Tibial artery (tissue), 4 donors: ENCODE measurements around the gene RAB11FIP4.

Source experiments
- DNase-seq, 2 donors: peaks; one replicate each; pipeline ENCODE4 v3.0.0-alpha.2; 2019
- H3K27ac ChIP-seq, 2 donors: fragments of 200-600 bp; sonication (generic) in 1 of 2; 1 replicate in 1 of 2; 2 replicates in 1 of 2; pipeline ENCODE4 v1.5.1; 2018 to 2019; ENCODE audit warnings: mild to moderate bottlenecking in 1 of 2
- H3K27me3 ChIP-seq, 2 donors: fragments of 200-600 bp; sonication (generic) in 1 of 2; one replicate each; pipeline versions ENCODE4 v1.5.1 to v1.6.0; 2016 to 2019
- H3K36me3 ChIP-seq, 3 donors: fragments of 200-600 bp; sonication (generic) in 2 of 3; one replicate each; pipeline ENCODE4 v1.5.1; 2016 to 2019; ENCODE audit warnings: mild to moderate bottlenecking in 2 of 3
- H3K4me1 ChIP-seq, 4 donors: fragments of 200-600 bp; sonication (generic) in 2 of 4; 1 replicate in 3 of 4; 2 replicates in 1 of 4; pipeline ENCODE4 v1.5.1; 2016 to 2019
- H3K4me3 ChIP-seq, 2 donors: fragments of 200-600 bp; sonication (generic) in 1 of 2; 1 replicate in 1 of 2; 2 replicates in 1 of 2; pipeline ENCODE4 v1.5.1; 2018 to 2019; ENCODE audit warnings: mild to moderate bottlenecking in 2 of 2
- H3K9me3 ChIP-seq, 3 donors: fragments of 200-600 bp; sonication (generic) in 1 of 3; one replicate each; pipeline ENCODE4 v1.5.1; 2016 to 2019
- CTCF ChIP-seq, 2 experiments: fragments of 200-600 bp in 1 of 2; fragments of 450-650 bp in 1 of 2; IDR thresholded peaks; one replicate each; pipeline ENCODE4 v1.5.1; 2017 to 2019; ENCODE audit warnings: antibody characterized with exemption in 2 of 2, mild to moderate bottlenecking in 1 of 2, moderate library complexity in 1 of 2
- intact Hi-C: fragments of 100-400 bp; cut with DNase I; formaldehyde crosslinking; loops from one replicate; pipeline ENCODE4 v1.15.0; 2023; ENCODE audit warnings: low total_unique reads

The RAB11FIP4 gene

GRCh38 chr17:31449111-31449510, 57.6 kb downstream of the RAB11FIP4 start:
- H3K9me3 ChIP-seq: no peaks in the 10 kb centered on the region
- no peak for DNase-seq
- H3K4me1 ChIP-seq: no peaks in the 10 kb centered on the region
- no peaks in the 10 kb centered on the region for H3K36me3 ChIP-seq
- H3K27ac ChIP-seq: no peak overlapping the region
- peaks cover 0 to 4% of the 10 kb centered on the region in 2 donors for H3K27me3 ChIP-seq
- intact Hi-C loops: no loop called here
- H3K4me3 ChIP-seq: no peak overlapping the region
- no peak for TF ChIP-seq CTCF (IDR thresholded peaks at IDR 0.05)

GRCh38 chr17:31449746-31450145, 58.3 kb downstream of the RAB11FIP4 start:
- H3K36me3 ChIP-seq: no peaks in the 10 kb centered on the region
- no peaks in the 10 kb centered on the region for H3K9me3 ChIP-seq
- no peak for DNase-seq
- intact Hi-C loops: no loop called here
- no peak overlapping the region for H3K27ac ChIP-seq
- no peak for TF ChIP-seq CTCF (IDR thresholded peaks at IDR 0.05)
- no peaks in the 10 kb centered on the region for H3K4me1 ChIP-seq
- no peak overlapping the region for H3K4me3 ChIP-seq
- peaks cover 0 to 4% of the 10 kb centered on the region in 2 donors for H3K27me3 ChIP-seq

- Histone ChIP-seq H3K4me3 (no peak overlapping the region), H3K27me3 (peaks cover 0 to 5% of the 10 kb centered on the region in 2 donors), H3K36me3 (no peaks in the 10 kb centered on the region), H3K9me3 (no peaks in the 10 kb centered on the region), H3K4me1 (no peaks in the 10 kb centered on the region), H3K27ac (no peak overlapping the region)
- no peak for TF ChIP-seq CTCF (IDR thresholded peaks at IDR 0.05)
- intact Hi-C loops: no loop called here
- DNase-seq: no peak
Observed at GRCh38 chr17:31452101-31452500, 60.6 kb downstream of the RAB11FIP4 start.

- intact Hi-C loops: no loop called here
- H3K27me3 ChIP-seq: peaks cover 0 to 11% of the 10 kb centered on the region in 2 donors
- no peaks in the 10 kb centered on the region for H3K9me3 ChIP-seq
- H3K4me3 ChIP-seq: no peak overlapping the region
- no peak overlapping the region for H3K27ac ChIP-seq
- DNase-seq: no peak
- H3K36me3 ChIP-seq: no peaks in the 10 kb centered on the region
- no peaks in the 10 kb centered on the region for H3K4me1 ChIP-seq
- TF ChIP-seq CTCF (IDR thresholded peaks at IDR 0.05): no peak
Observed at GRCh38 chr17:31452561-31453110, 61.2 kb downstream of the RAB11FIP4 start.

- Histone ChIP-seq H3K4me3 (no peak overlapping the region), H3K27ac (no peak overlapping the region), H3K27me3 (peaks cover 0 to 22% of the 10 kb centered on the region in 2 donors), H3K9me3 (no peaks in the 10 kb centered on the region), H3K36me3 (no peaks in the 10 kb centered on the region), H3K4me1 (no peaks in the 10 kb centered on the region)
- intact Hi-C loops: no loop called here
- no peak for DNase-seq
- no peak for TF ChIP-seq CTCF (IDR thresholded peaks at IDR 0.05)
Observed at GRCh38 chr17:31453896-31454295, 62.4 kb downstream of the RAB11FIP4 start.

- Histone ChIP-seq H3K36me3 (no peaks in the 10 kb centered on the region), H3K9me3 (no peaks in the 10 kb centered on the region), H3K27ac (no peak overlapping the region), H3K27me3 (peaks cover 0 to 21% of the 10 kb centered on the region in 2 donors), H3K4me1 (no peaks in the 10 kb centered on the region), H3K4me3 (no peak overlapping the region)
- DNase-seq: no peak
- intact Hi-C loops: no loop called here
- no peak for TF ChIP-seq CTCF (IDR thresholded peaks at IDR 0.05)
Observed at GRCh38 chr17:31456814-31457213, 65.3 kb downstream of the RAB11FIP4 start.
